Left ventricle myocardium inferior (tissue), 1 donor: Measurements from ENCODE around the gene CHTF8. TPM values are rescaled to one million over a fixed set of nuclear protein-coding genes. Genes with fewer than 3 reads are reported as not detected.

Experiments used
- DNase-seq: peaks from one replicate; pipeline ENCODE4 v3.0.0-alpha.2; 2020
- H3K27ac ChIP-seq: fragments of 200-600 bp; replicated peaks from 2 replicates; pipeline ENCODE4 v1.8.0; 2021
- H3K27me3 ChIP-seq: fragments of 200-600 bp; 2 replicates; pipeline ENCODE4 v1.8.0; 2021; ENCODE audit warnings: low read depth
- H3K36me3 ChIP-seq: fragments of 200-600 bp; 2 replicates; pipeline ENCODE4 v1.8.0; 2021
- H3K4me1 ChIP-seq: fragments of 200-600 bp; 2 replicates; pipeline ENCODE4 v1.8.0; 2021
- H3K4me3 ChIP-seq: fragments of 200-600 bp; 2 replicates; pipeline ENCODE4 v1.8.0; 2021; ENCODE audit warnings: mild to moderate bottlenecking, moderate library complexity
- H3K9me3 ChIP-seq: fragments of 200-600 bp; replicated peaks from 2 replicates; pipeline ENCODE4 v1.8.0; 2021
- intact Hi-C: fragments of 100-400 bp; cut with micrococcal nuclease; formaldehyde crosslinking; loops from one replicate; pipeline ENCODE4 v1.11.0; 2022
- total RNA-seq: library from RNA; stranded (reverse); fragmentation: NEBNext Ultra II Directional; extraction: Animal tissue kit (Norgen Biotek cat#: 25700); gene quantifications from one replicate; pipeline ENCODE4 v1.2.1, GENCODE V29; 2021
- TF ChIP-seq, protein P1 (sequence below): fragments of 200-600 bp; IDR thresholded peaks from 2 replicates; pipeline ENCODE4 v1.8.0; 2021; ENCODE audit warnings: antibody characterized with exemption, mild to moderate bottlenecking, borderline replicate concordance
- donor health status: DM: no; HTN: yes; CAD: no; lungs with severe emphysema.

The CHTF8 gene
- total RNA-seq, 1 donor from 2014 or later: 52.4 TPM

DNA sequence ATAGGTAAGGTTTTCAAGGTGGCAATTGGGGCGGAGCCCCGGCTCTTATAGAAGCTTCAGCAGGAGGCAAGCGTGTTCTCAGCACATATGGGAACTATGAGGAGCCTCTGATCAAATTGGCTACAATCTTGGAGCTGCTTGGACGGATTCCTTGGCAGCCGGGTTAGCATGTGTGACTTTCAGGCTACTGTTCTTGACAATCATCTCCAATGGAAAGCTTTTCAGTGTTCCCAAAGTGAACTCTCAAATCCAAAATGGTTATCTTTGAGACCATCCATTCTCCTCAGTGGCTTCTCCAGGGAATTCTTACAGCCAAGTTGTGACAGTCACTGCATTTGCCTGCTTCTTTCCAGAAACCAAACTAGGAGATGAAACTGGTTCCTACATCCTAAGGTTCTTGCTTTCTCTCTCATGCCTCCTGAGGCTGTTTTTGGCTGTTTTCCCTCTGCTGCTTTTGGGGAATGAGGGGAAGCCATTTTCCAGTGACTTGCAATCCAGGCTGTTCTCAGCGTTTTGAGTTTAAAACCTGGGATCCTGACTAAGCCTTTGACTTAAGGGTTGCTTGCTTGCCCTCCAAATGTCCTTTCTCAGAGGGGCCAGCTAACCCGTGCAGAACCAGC lies 16.0 kb downstream of the CHTF8 start:
- H3K27me3 ChIP-seq: no peaks in the 10 kb centered on the region
- no peak overlapping the region for H3K4me3 ChIP-seq
- DNase-seq: no peak
- peaks cover 51% of the 10 kb centered on the region for H3K36me3 ChIP-seq
- peaks cover 58% of the 10 kb centered on the region for H3K4me1 ChIP-seq
- intact Hi-C loops: no loop called here
- no peaks in the 10 kb centered on the region for H3K9me3 ChIP-seq
- TF ChIP-seq, protein P1, sequence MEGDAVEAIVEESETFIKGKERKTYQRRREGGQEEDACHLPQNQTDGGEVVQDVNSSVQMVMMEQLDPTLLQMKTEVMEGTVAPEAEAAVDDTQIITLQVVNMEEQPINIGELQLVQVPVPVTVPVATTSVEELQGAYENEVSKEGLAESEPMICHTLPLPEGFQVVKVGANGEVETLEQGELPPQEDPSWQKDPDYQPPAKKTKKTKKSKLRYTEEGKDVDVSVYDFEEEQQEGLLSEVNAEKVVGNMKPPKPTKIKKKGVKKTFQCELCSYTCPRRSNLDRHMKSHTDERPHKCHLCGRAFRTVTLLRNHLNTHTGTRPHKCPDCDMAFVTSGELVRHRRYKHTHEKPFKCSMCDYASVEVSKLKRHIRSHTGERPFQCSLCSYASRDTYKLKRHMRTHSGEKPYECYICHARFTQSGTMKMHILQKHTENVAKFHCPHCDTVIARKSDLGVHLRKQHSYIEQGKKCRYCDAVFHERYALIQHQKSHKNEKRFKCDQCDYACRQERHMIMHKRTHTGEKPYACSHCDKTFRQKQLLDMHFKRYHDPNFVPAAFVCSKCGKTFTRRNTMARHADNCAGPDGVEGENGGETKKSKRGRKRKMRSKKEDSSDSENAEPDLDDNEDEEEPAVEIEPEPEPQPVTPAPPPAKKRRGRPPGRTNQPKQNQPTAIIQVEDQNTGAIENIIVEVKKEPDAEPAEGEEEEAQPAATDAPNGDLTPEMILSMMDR: no peak
- H3K27ac ChIP-seq: peak overlapping the region; percentile 54

DNA sequence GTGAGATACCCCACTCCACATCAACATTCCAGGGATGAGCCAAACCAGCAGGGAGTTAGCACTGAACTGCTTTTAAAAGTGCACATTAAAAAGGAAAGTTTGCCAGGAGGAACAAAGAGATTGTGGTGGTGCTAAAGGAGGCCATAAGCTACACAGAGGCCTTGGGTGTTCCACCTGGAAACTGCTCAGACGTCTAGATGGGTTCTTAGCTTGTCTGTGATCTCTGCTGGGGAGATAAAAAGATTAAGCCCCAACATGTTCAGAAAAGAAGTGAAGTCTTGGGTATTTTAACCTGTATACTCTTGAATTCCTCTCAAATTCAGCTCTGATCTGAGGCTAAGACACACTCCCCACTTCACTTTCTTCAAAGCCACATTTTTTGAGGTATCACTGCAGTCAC lies 16.6 kb downstream of the CHTF8 start:
- TF ChIP-seq, protein P1: no peak
- Histone ChIP-seq H3K4me1 (peaks cover 60% of the 10 kb centered on the region), H3K9me3 (no peaks in the 10 kb centered on the region), H3K4me3 (no peak overlapping the region), H3K27me3 (no peaks in the 10 kb centered on the region), H3K27ac (peak overlapping the region; percentile 54), H3K36me3 (peaks cover 45% of the 10 kb centered on the region)
- DNase-seq: no peak
- intact Hi-C loops: no loop called here

DNA sequence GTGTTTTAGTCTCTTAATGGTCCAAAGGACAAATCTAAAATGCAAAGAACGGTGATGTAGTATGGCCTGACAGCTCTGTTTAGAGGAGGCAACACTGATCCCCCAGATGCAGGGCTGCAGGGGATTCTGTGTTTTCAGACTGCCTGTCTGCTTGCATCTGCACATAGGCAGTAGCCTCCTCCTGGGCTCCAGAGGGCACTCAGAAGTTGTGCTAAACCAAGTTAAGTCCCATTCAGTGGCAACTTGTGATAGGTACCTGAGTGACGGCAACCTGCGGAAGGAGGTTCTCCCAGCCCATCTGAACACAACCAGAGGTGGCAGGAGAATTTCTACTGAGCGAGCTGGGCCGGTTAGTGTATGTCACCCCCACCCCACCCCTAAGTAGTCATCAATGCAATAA lies 17.0 kb downstream of the CHTF8 start:
- no peak overlapping the region for H3K4me3 ChIP-seq
- no peak overlapping the region for H3K27ac ChIP-seq
- TF ChIP-seq, protein P1: no peak
- no peaks in the 10 kb centered on the region for H3K27me3 ChIP-seq
- peaks cover 60% of the 10 kb centered on the region for H3K4me1 ChIP-seq
- intact Hi-C loops: no loop called here
- H3K9me3 ChIP-seq: no peaks in the 10 kb centered on the region
- DNase-seq: no peak
- peaks cover 41% of the 10 kb centered on the region for H3K36me3 ChIP-seq

DNA sequence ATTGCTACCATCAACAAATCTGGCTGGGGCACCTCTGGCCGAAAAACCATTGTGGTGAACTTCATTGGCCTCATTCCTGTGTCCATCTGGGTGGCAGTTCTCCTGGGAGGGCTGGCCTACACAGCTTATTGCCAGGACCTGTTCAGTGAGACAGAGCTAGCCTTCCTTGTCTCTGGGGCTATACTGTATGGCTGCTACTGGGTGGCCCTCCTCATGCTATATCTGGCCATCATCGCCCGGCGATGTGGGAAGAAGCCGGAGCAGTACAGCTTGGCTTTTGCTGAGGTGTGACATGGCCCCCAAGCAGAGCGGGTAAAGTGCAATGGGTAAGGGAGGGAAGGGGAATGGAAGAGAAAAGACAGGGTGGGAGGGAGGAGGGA lies 17.4 kb downstream of the CHTF8 start:
- intact Hi-C loops: no loop called here
- no peak for DNase-seq
- TF ChIP-seq, protein P1: no peak
- H3K4me1 ChIP-seq: peaks cover 60% of the 10 kb centered on the region
- H3K9me3 ChIP-seq: no peaks in the 10 kb centered on the region
- peaks cover 37% of the 10 kb centered on the region for H3K36me3 ChIP-seq
- no peaks in the 10 kb centered on the region for H3K27me3 ChIP-seq
- no peak overlapping the region for H3K27ac ChIP-seq
- H3K4me3 ChIP-seq: no peak overlapping the region

DNA sequence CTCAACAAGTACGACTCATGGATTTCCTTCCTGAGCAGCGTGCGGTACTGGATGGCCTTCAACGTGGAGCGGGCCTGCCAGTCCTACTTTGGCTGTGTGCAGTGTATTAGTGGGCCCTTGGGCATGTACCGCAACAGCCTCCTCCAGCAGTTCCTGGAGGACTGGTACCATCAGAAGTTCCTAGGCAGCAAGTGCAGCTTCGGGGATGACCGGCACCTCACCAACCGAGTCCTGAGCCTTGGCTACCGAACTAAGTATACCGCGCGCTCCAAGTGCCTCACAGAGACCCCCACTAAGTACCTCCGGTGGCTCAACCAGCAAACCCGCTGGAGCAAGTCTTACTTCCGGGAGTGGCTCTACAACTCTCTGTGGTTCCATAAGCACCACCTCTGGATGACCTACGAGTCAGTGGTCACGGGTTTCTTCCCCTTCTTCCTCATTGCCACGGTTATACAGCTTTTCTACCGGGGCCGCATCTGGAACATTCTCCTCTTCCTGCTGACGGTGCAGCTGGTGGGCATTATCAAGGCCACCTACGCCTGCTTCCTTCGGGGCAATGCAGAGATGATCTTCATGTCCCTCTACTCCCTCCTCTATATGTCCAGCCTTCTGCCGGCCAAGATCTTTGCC lies 17.9 kb downstream of the CHTF8 start:
- Histone ChIP-seq H3K4me1 (peaks cover 60% of the 10 kb centered on the region), H3K4me3 (no peak overlapping the region), H3K27ac (no peak overlapping the region), H3K36me3 (peaks cover 36% of the 10 kb centered on the region), H3K27me3 (no peaks in the 10 kb centered on the region), H3K9me3 (no peaks in the 10 kb centered on the region)
- TF ChIP-seq, protein P1: no peak
- no peak for DNase-seq
- intact Hi-C loops: no loop called here
